Erythroblast (primary cell): ENCODE data around the gene STK17B.

Experiments used
- GATA1 ChIP-seq: IDR thresholded peaks from 2 replicates; pipeline ENCODE4 v1.6.1; 2011; ENCODE audit warnings: low read depth, mild to moderate bottlenecking, control low read depth, low read length, moderate library complexity
- POLR2A ChIP-seq: IDR thresholded peaks from 2 replicates; pipeline ENCODE4 v1.6.1; 2011; ENCODE audit warnings: mild to moderate bottlenecking, low read length

DNA sequence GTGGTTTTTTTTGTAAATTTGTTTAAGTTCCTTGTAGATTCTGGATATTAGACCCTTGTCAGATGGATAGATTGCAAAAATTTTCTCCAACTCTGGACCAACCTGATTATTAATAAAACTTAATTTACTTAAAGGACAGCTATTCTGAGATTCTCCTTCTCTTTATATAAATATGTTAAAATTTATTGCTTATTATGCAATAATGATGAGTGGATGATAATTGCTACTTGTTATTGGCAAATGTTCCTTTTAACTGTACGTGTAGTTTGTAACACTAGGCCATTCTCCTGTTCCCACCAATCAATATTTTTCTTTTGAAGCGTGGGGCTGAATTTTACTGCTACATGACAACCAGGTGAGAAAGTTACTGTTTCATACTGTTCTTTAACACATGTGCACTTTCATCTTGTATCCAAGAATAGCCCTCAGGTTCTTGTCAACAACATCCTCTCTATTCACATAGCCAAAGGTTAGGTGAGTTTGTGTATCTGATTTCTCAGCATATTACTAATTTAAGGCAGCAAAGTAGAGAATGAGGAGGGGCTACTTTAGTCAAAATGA lies 16.6 kb upstream of the STK17B start:
- TF ChIP-seq POLR2A (no peak), GATA1 (no peak)
